Spleen (tissue), 11 donors: ENCODE measurements around the gene AGAP2. TPM values are rescaled to one million over a fixed set of nuclear protein-coding genes. Genes with fewer than 3 reads are reported as not detected.

Experiments
- DNase-seq: peaks from one replicate; pipeline ENCODE4 v3.0.0-alpha.2; 2020
- H3K27ac ChIP-seq, 8 donors: fragments of 200-600 bp; sonication (generic) in 7 of 8; 1 replicate in 4 of 8; 2 replicates in 4 of 8; pipeline versions ENCODE4 v1.5.0 to v1.8.0; 2016 to 2021; ENCODE audit warnings: inconsistent platforms in 4 of 8, mild to moderate bottlenecking in 4 of 8, moderate library complexity in 1 of 8
- H3K27me3 ChIP-seq, 7 donors: fragments of 200-600 bp; sonication (generic) in 6 of 7; replicated peaks in 1 of 7; 1 replicate in 4 of 7; 2 replicates in 3 of 7; pipeline versions ENCODE4 v1.5.0 to v1.8.0; 2016 to 2021; ENCODE audit warnings: inconsistent platforms in 3 of 7, mild to moderate bottlenecking in 1 of 7
- H3K36me3 ChIP-seq, 6 donors: fragments of 200-600 bp; sonication (generic) in 5 of 6; 1 replicate in 4 of 6; 2 replicates in 2 of 6; pipeline versions ENCODE4 v1.5.0 to v1.8.0; 2016 to 2021; ENCODE audit warnings: inconsistent platforms in 2 of 6
- H3K4me1 ChIP-seq, 6 donors: fragments of 200-600 bp; sonication (generic) in 5 of 6; 1 replicate in 3 of 6; 2 replicates in 3 of 6; pipeline versions ENCODE4 v1.5.0 to v1.8.0; 2016 to 2021; ENCODE audit warnings: inconsistent platforms in 3 of 6
- H3K4me3 ChIP-seq, 8 donors: fragments of 200-600 bp; sonication (generic) in 7 of 8; 1 replicate in 4 of 8; 2 replicates in 4 of 8; pipeline versions ENCODE4 v1.5.0 to v1.8.0; 2016 to 2021; ENCODE audit warnings: inconsistent platforms in 4 of 8, mild to moderate bottlenecking in 4 of 8, moderate library complexity in 2 of 8
- H3K9me3 ChIP-seq, 8 donors: fragments of 200-600 bp; sonication (generic) in 7 of 8; 1 replicate in 4 of 8; 2 replicates in 4 of 8; pipeline versions ENCODE4 v1.5.0 to v1.8.0; 2016 to 2021; ENCODE audit warnings: inconsistent platforms in 4 of 8
- POLR2A ChIP-seq, 3 donors: fragments of 450-650 bp; IDR thresholded peaks; one replicate each; pipeline ENCODE4 v1.5.1; 2017; ENCODE audit warnings: antibody characterized with exemption in 3 of 3, mild to moderate bottlenecking in 1 of 3
- POLR2AphosphoS5 ChIP-seq, 3 donors: sonication (generic); formaldehyde crosslinking; IDR thresholded peaks; one replicate each; pipeline ENCODE4 v1.5.1; 2017; ENCODE audit warnings: antibody characterized with exemption in 3 of 3
- WGBS, 5 donors: extraction: QIAGEN DNeasy Blood & Tissue Kit in 3 of 5; methylation state at CpG; one replicate each; pipeline versions ENCODE4 v1.1.5 to v1.1.7; 2013 to 2018; 5-methylcytosine and 5-hydroxymethylcytosine counted together
- intact Hi-C: fragments of 100-400 bp; cut with DNase I; formaldehyde crosslinking; loops from one replicate; pipeline ENCODE4 v1.15.0; 2023; ENCODE audit warnings: low total_unique reads
- polyA plus RNA-seq, 3 donors: library from polyadenylated mRNA; stranded (reverse); fragments of 200-250 nt; gene quantifications; one replicate each; pipeline ENCODE4 v1.2.1, GENCODE V29; 2013
- total RNA-seq, 7 donors: library from RNA; depleted of rRNA in 3 of 7; stranded (reverse); fragments of >200 nt in 3 of 7; fragmentation: NEBNext Ultra II Directional in 4 of 7; extraction: Animal tissue kit (Norgen Biotek cat#: 25700) in 4 of 7; gene quantifications; one replicate each; pipeline versions ENCODE4 v1.1.0 to v1.2.1, GENCODE V29; 2016 to 2021
- TF ChIP-seq, protein P1 (sequence below), 11 experiments: fragments of 200-600 bp in 7 of 11; fragments of 450-650 bp in 4 of 11; sonication (generic) in 4 of 11; IDR thresholded peaks in 8 of 11; conservative IDR thresholded peaks in 3 of 11; 1 replicate in 7 of 11; 2 replicates in 4 of 11; pipeline versions ENCODE4 v1.4.0 to v1.8.0; 2016 to 2021; ENCODE audit warnings: antibody characterized with exemption in 11 of 11, inconsistent platforms in 4 of 11, mild to moderate bottlenecking in 1 of 11
- donor health status: healthy with polysubstance abuse.
- donor health status: DM: no; HTN: no; CAD: no; lungs with moderate emphysema.
- donor health status: DM: no; HTN: no; CAD: no.
- donor health status: Bipolar disorder and iron deficiency.
- donor health status: healthy.
- donor health status: DM: no; HTN: no; CAD: no.
- donor health status: DM: yes; HTN: yes; CAD: no.

The AGAP2 gene
- total and polyA plus RNA-seq, 10 donors = 5.5 to 21.8 (median 19.2) TPM

DNA sequence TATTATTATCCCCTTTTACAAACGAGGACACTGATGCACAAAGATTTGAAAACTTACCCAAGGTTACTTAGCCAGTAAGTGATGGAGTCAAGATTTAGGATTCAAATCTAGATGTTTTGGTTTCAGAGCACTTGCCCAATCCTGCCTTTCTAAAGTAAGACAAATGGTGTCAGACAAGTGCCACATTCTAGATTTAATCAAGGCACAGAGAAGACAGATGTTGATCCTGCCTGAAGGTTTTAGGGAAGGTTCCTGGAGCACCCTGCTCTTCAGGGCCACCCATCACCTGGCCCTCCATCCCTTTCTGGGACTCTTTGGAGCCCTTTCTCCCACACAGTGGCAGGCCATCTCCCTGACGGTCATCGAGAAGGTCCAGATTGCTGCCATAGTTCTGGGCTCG is 19.2 kb upstream of the AGAP2 start:
- H3K36me3 ChIP-seq = peaks cover 0 to 23% (median 19%) of the 10 kb centered on the region in 6 donors
- intact Hi-C loops = no loop called here
- H3K4me3 ChIP-seq = no peak overlapping the region
- WGBS, 5 donors = 87 to 95% (median 92%) methylated on average over 4 of the region's 4 CpGs
- H3K9me3 ChIP-seq = no peaks in the 10 kb centered on the region
- H3K4me1 ChIP-seq = peaks cover 14 to 57% (median 36%) of the 10 kb centered on the region in 6 donors
- peaks cover 0 to 10% (median 0%) of the 10 kb centered on the region in 7 donors for H3K27me3 ChIP-seq
- no peak for TF ChIP-seq POLR2A (IDR thresholded peaks at IDR 0.05)
- TF ChIP-seq POLR2AphosphoS5 (IDR thresholded peaks at IDR 0.05) = no peak
- TF ChIP-seq, protein P1, sequence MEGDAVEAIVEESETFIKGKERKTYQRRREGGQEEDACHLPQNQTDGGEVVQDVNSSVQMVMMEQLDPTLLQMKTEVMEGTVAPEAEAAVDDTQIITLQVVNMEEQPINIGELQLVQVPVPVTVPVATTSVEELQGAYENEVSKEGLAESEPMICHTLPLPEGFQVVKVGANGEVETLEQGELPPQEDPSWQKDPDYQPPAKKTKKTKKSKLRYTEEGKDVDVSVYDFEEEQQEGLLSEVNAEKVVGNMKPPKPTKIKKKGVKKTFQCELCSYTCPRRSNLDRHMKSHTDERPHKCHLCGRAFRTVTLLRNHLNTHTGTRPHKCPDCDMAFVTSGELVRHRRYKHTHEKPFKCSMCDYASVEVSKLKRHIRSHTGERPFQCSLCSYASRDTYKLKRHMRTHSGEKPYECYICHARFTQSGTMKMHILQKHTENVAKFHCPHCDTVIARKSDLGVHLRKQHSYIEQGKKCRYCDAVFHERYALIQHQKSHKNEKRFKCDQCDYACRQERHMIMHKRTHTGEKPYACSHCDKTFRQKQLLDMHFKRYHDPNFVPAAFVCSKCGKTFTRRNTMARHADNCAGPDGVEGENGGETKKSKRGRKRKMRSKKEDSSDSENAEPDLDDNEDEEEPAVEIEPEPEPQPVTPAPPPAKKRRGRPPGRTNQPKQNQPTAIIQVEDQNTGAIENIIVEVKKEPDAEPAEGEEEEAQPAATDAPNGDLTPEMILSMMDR (IDR thresholded peaks at IDR 0.05 in 8 of 11, conservative IDR thresholded peaks at IDR 0.05 in 3 of 11) = no peak
- no peak overlapping the region for H3K27ac ChIP-seq
- DNase-seq = no peak

DNA sequence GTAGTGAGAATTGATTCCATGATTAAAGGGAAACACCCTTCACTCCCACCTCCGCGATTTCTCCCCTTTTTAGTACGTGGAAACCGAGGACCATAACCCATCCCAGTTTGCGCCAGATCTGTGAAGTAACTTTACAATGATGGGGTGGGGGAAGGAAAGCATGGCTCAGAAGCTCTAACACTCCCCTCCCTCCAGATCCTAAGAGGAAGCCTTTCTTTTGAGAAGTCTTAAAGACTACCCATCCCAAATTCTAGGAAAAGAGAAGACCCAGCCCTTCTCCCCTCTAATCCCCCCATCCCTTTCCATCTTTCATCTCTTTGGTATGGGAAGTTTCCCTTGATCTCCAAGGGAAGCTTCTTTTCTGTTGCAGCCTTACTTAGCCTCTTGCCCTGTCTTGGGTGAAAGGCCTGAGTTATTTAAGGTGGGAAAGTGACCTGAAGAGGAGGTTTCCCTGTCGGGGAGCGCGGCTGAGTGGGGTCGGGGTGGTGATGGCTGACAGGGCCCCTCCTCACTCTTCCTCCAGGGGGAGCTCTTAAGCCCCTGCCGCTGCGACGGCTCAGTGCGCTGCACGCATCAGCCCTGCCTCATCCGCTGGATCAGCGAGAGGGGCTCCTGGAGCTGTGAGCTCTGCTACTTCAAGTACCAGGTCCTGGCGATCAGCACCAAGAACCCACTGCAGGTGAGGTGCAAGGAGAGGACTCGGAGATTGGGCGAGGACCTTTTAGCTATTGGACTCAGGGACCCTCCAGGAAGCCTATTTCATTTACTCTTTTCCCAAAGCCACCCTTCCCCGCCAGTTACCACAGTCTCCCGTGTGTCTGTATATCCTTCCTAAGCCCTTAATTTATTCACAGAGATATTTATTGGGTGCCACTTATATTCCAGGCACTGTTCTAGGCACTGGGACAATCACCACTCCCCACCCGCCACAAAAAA is 18.1 kb upstream of the AGAP2 start:
- Histone ChIP-seq H3K27me3 (peaks cover 0 to 10% (median 0%) of the 10 kb centered on the region in 7 donors), H3K36me3 (peaks cover 0 to 23% (median 19%) of the 10 kb centered on the region in 6 donors), H3K9me3 (no peaks in the 10 kb centered on the region), H3K27ac (peak overlapping the region in 6 of 8 donors; percentile 78 to 95 (median 86)), H3K4me3 (peak overlapping the region in 7 of 8 donors; percentile 58 to 95 (median 72)), H3K4me1 (peaks cover 16 to 65% (median 42%) of the 10 kb centered on the region in 6 donors)
- DNase-seq = peak; percentile 92
- WGBS, 5 donors = 30 to 38% (median 33%) methylated on average over 22 of the region's 22 CpGs
- intact Hi-C loops = no loop called here
- TF ChIP-seq POLR2AphosphoS5 (IDR thresholded peaks at IDR 0.05) = peak; percentile 44 to 60 (median 51)
- TF ChIP-seq POLR2A (IDR thresholded peaks at IDR 0.05) = no peak
- TF ChIP-seq, protein P1 (IDR thresholded peaks at IDR 0.05 in 8 of 11, conservative IDR thresholded peaks at IDR 0.05 in 3 of 11) = peak in 10 of 11 experiments; percentile 51 to 86 (median 74)

DNA sequence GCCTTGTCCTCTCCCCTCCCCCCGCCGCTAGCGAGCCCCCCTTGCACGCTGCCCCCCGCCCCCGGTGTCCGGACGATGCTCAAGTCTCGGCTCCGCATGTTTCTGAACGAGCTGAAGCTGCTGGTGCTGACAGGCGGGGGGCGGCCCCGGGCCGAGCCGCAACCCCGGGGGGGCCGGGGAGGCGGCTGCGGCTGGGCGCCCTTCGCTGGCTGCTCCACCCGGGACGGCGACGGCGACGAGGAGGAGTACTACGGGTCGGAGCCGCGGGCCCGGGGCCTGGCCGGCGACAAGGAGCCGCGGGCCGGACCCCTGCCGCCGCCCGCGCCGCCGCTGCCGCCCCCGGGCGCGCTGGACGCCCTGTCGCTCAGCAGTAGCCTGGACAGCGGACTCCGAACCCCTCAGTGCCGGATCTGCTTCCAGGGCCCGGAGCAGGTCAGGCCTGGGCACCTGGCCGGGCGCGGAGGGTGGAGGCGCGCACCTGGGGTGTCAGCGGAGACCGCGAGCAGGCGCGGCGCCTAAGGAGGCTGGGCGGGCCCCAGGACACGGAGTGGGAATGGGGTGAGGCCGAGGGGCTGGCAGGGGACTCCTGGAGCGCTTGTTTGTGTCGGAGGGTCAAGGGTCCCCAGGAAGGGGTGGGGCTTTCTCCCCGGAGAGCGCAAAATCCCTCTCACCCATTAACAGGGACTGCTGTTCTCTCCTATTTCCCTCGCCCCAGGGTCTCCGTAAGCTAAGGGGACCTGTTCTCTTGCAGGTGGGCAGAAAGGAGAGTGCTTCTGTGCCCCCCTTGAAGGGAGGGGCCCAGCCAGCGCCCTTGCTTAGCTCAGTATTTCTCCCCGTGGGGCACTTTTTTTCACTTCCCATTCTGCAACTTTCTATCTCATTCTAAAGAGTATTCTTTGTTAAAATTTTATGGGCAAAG is 17.2 kb upstream of the AGAP2 start:
- DNase-seq = peak; percentile 91
- Histone ChIP-seq H3K4me1 (peaks cover 25 to 75% (median 51%) of the 10 kb centered on the region in 6 donors), H3K27ac (peak overlapping the region; percentile 65 to 95 (median 83)), H3K27me3 (peaks cover 0 to 10% (median 0%) of the 10 kb centered on the region in 7 donors), H3K9me3 (no peaks in the 10 kb centered on the region), H3K36me3 (peaks cover 0 to 26% (median 20%) of the 10 kb centered on the region in 6 donors), H3K4me3 (peak overlapping the region; percentile 58 to 95 (median 70))
- intact Hi-C loops = no loop called here
- TF ChIP-seq, protein P1 (IDR thresholded peaks at IDR 0.05 in 8 of 11, conservative IDR thresholded peaks at IDR 0.05 in 3 of 11) = no peak
- no peak for TF ChIP-seq POLR2A (IDR thresholded peaks at IDR 0.05)
- TF ChIP-seq POLR2AphosphoS5 (IDR thresholded peaks at IDR 0.05) = peak in 1 of 3 donors; percentile 39
- WGBS, 5 donors = 0 to 3% (median 1%) methylated on average over 16 to 76 of the region's 76 CpGs
